ENCODE data around the gene ELL2.
"Not testable (repeated sequence)": the region's sequence is repeated elsewhere in the genome, so short reads cannot be mapped to it uniquely, and the experiment has no call there.

Gene ELL2

GRCh38 chr5:95859661-95860060, 102.0 kb downstream of the ELL2 start:
- DNase-seq (ENCODE audit: low read depth): no peak

- DNase-seq (ENCODE audit: low read depth): peak; percentile 81
Measured at GRCh38 chr5:95858661-95859595, 102.7 kb downstream of the ELL2 start.

- no peak for DNase-seq (ENCODE audit: low read depth)
Measured at GRCh38 chr5:95858023-95858461, 103.6 kb downstream of the ELL2 start.

GRCh38 chr5:95857185-95857945, 104.3 kb downstream of the ELL2 start:
- no peak for DNase-seq (ENCODE audit: low read depth)

- no peak for DNase-seq (ENCODE audit: low read depth)
Measured at GRCh38 chr5:95856501-95856981, 105.1 kb downstream of the ELL2 start.

GRCh38 chr5:95853490-95853889, 108.2 kb downstream of the ELL2 start:
- no peak for DNase-seq (ENCODE audit: low read depth)

- no peak for DNase-seq (ENCODE audit: low read depth)
Measured at GRCh38 chr5:95852567-95852966, 109.1 kb downstream of the ELL2 start.

GRCh38 chr5:95851141-95851540, 110.5 kb downstream of the ELL2 start:
- not testable (repeated sequence) for DNase-seq (ENCODE audit: low read depth)

GRCh38 chr5:95850391-95850894, 111.2 kb downstream of the ELL2 start:
- DNase-seq (ENCODE audit: low read depth): no peak

- DNase-seq (ENCODE audit: low read depth): no peak
Measured at GRCh38 chr5:95848701-95849100, 113.0 kb downstream of the ELL2 start.

- DNase-seq (ENCODE audit: low read depth): no peak
Measured at GRCh38 chr5:95847261-95847592, 114.4 kb downstream of the ELL2 start.

GRCh38 chr5:95846554-95847260, 114.9 kb downstream of the ELL2 start:
- peak; percentile 29 for DNase-seq (ENCODE audit: low read depth)

- DNase-seq (ENCODE audit: low read depth): no peak
Measured at GRCh38 chr5:95845391-95845790, 116.3 kb downstream of the ELL2 start.

- no peak for DNase-seq (ENCODE audit: low read depth)
Measured at GRCh38 chr5:95843733-95844223, 117.9 kb downstream of the ELL2 start.

GRCh38 chr5:95842854-95843544, 118.7 kb downstream of the ELL2 start:
- DNase-seq (ENCODE audit: low read depth): peak; percentile 50

- no peak for DNase-seq (ENCODE audit: low read depth)
Measured at GRCh38 chr5:95841914-95842812, 119.5 kb downstream of the ELL2 start.

GRCh38 chr5:95840956-95841705, 120.5 kb downstream of the ELL2 start:
- DNase-seq (ENCODE audit: low read depth): no peak

GRCh38 chr5:95839658-95840057, 122.0 kb downstream of the ELL2 start:
- no peak for DNase-seq (ENCODE audit: low read depth)

- DNase-seq (ENCODE audit: low read depth): no peak
Measured at GRCh38 chr5:95838556-95838955, 123.1 kb downstream of the ELL2 start.
